ENCODE results near the gene ZNF24. TPM values are rescaled to one million over a fixed set of nuclear protein-coding genes. Genes with fewer than 3 reads are reported as not detected.

The ZNF24 gene
- total and polyA plus RNA-seq, 11 donors, result 11.5 to 53.3 (median 45.1) TPM

DNA sequence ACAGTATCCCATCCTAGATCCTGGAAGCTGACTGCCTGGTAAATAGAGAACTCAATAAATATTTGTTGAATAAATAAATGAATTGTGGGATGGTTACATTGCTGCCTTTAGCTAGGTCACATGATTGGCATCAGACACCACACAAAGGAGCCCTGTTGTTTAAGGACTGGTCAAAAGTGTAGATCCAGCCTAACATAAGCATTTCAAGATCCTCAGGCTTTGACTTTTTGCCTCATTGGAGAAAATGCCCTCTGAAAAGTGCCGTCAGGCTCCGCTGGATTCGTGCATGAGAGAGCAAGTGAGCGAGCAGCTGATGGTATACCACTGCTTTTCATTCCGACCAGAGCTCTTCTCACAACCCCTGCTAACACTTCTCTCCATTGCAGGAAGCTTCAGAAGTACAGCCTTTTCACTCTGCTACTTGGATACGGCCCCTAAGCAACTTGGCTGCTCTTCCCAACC is 1.3 kb upstream of the ZNF24 start:
- ATAC-seq, result no peak
- 40 to 52% (median 45%) methylated on average over 6 of the region's 6 CpGs for whole genome bisulfite sequencing, 4 donors
- H3K27ac ChIP-seq, result peak overlapping the region in 8 of 12 donors; percentile 11 to 100 (median 100)
- peak overlapping the region in 1 of 12 donors; percentile 12 for H3K4me3 ChIP-seq
- H3K9me3 ChIP-seq, result no peaks in the 10 kb centered on the region
- intact Hi-C loops (cut with DNase I), result loop anchor here in 5 of 10 donors (2.0 to 10.0 kb wide), 5 partner anchors 51 to 341 kb away; partner anchors contain the start of genes ZNF397 (in 3 of the 5) and ZSCAN30 (in 3 of the 5)
- H3K27me3 ChIP-seq, result no peaks in the 10 kb centered on the region
- DNase-seq, result no peak
- TF ChIP-seq, protein P1, sequence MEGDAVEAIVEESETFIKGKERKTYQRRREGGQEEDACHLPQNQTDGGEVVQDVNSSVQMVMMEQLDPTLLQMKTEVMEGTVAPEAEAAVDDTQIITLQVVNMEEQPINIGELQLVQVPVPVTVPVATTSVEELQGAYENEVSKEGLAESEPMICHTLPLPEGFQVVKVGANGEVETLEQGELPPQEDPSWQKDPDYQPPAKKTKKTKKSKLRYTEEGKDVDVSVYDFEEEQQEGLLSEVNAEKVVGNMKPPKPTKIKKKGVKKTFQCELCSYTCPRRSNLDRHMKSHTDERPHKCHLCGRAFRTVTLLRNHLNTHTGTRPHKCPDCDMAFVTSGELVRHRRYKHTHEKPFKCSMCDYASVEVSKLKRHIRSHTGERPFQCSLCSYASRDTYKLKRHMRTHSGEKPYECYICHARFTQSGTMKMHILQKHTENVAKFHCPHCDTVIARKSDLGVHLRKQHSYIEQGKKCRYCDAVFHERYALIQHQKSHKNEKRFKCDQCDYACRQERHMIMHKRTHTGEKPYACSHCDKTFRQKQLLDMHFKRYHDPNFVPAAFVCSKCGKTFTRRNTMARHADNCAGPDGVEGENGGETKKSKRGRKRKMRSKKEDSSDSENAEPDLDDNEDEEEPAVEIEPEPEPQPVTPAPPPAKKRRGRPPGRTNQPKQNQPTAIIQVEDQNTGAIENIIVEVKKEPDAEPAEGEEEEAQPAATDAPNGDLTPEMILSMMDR (IDR thresholded peaks at IDR 0.05), result no peak
- no peak for TF ChIP-seq POLR2A (IDR thresholded peaks at IDR 0.05)
- peaks cover 5 to 44% (median 34%) of the 10 kb centered on the region in 12 donors for H3K4me1 ChIP-seq
- peaks cover 0 to 14% (median 6%) of the 10 kb centered on the region in 9 donors for H3K36me3 ChIP-seq

DNA sequence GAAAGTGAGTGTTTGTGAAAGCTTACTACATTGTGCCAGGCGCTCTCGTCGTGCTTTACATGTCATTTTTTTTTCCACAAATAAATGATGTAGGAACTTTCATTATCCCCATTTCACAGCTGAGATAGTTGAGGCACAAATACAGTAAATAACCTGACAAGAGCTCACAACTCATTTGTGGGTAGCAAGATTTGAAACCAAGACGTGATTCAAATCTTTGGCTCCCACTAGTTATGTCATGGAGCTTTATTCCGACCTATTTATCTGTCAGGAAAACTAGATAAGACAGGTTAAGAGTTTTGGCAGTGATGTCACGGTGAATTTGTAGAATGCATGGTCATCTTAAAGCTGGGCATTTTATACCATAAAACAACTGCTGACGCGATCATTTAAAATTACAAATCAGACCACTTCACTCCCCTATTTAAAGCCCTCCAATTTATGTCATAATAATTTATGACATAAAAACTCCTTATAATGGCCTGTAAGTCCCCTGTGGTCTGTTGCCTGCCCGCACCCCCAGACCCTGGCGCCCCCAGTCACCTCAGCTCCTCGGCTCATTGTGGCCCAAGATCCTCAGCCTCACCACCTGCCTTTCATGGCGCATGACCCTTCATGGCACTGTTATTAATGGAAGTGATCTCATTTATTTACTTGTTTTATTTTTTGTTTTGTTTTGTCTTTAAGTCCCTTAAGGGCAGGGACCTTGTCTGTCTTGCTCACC is 678 bp upstream of the ZNF24 start:
- H3K36me3 ChIP-seq, result peaks cover 0 to 20% (median 12%) of the 10 kb centered on the region in 9 donors
- DNase-seq (no peak), ATAC-seq (no peak)
- no peak for TF ChIP-seq POLR2A (IDR thresholded peaks at IDR 0.05)
- TF ChIP-seq, protein P1 (IDR thresholded peaks at IDR 0.05), result no peak
- no peaks in the 10 kb centered on the region for H3K9me3 ChIP-seq
- 50 to 56% (median 55%) methylated on average over 12 of the region's 12 CpGs for WGBS, 4 donors
- peak overlapping the region; percentile 80 to 100 (median 98) for H3K4me3 ChIP-seq
- peak overlapping the region; percentile 97 to 100 (median 100) for H3K27ac ChIP-seq
- peaks cover 5 to 50% (median 37%) of the 10 kb centered on the region in 12 donors for H3K4me1 ChIP-seq
- H3K27me3 ChIP-seq, result no peaks in the 10 kb centered on the region
- intact Hi-C loops (cut with DNase I), result loop anchor here in 8 of 10 donors (1.0 to 10.0 kb wide), 8 partner anchors 50 to 340 kb away; partner anchors contain the start of genes ZNF397 (in 5 of the 8) and ZSCAN30 (in 5 of the 8)

DNA sequence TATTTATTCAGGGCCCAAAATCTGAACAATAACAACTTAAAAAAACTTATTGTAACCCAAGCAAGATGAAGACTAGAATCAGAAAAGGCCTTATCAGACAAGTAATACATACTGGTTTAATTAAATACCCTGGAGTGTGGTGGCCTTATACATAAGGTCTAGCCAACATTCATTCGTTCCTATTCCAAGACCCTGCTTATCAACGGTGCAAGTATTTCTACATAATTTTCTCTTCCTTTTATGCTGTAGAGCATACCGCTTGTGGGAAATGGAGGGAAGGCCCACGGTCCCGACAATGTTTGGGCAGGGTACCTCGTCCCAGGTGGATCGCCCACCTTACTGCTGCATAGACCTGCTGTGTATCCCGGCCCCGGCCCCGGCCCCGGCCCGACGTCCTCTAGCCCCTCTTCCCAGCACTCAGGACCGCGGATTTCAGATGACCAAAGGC is 708 bp downstream of the ZNF24 start:
- H3K4me1 ChIP-seq, result peaks cover 5 to 59% (median 40%) of the 10 kb centered on the region in 12 donors
- H3K36me3 ChIP-seq, result peaks cover 0 to 34% (median 25%) of the 10 kb centered on the region in 9 donors
- no peak for DNase-seq
- no peak for ATAC-seq
- TF ChIP-seq POLR2A (IDR thresholded peaks at IDR 0.05), result no peak
- TF ChIP-seq, protein P1 (IDR thresholded peaks at IDR 0.05), result peak in 1 of 12 donors; percentile 9
- peak overlapping the region; percentile 80 to 100 (median 98) for H3K4me3 ChIP-seq
- H3K27me3 ChIP-seq, result no peaks in the 10 kb centered on the region
- H3K27ac ChIP-seq, result peak overlapping the region; percentile 97 to 100 (median 100)
- H3K9me3 ChIP-seq, result no peaks in the 10 kb centered on the region
- WGBS, 4 donors, result 1 to 2% (median 2%) methylated on average over 15 of the region's 15 CpGs
- intact Hi-C loops (cut with DNase I), result loop anchor here in 7 of 10 donors (5.0 to 10.0 kb wide), 5 partner anchors 49 to 339 kb away; partner anchors contain the start of genes ZSCAN30 (in 4 of the 7) and ZNF397 (in 1 of the 7)

DNA sequence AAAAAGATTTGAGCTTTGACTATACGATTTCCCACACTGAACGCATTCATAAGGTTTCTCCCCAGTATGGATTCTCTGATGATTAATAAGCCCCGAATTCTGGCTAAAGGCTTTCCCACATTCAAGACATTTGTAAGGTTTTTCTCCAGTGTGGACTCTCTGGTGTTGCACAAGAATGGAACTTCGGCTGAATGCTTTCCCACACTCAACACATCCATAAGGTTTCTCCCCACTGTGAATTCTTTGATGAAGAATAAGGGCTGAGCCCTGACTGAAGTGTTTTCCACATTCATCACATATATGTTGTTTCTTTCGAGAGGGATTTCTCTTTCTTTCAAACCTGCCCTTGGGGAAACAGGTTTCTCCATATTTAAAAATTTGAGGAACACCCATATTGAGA is 6.9 kb downstream of the ZNF24 start:
- TF ChIP-seq, protein P1 (IDR thresholded peaks at IDR 0.05), result no peak
- no peak for TF ChIP-seq POLR2A (IDR thresholded peaks at IDR 0.05)
- Histone ChIP-seq H3K4me3 (no peak overlapping the region), H3K36me3 (peaks cover 0 to 94% (median 88%) of the 10 kb centered on the region in 9 donors), H3K27me3 (no peaks in the 10 kb centered on the region), H3K27ac (no peak overlapping the region), H3K9me3 (no peaks in the 10 kb centered on the region), H3K4me1 (peaks cover 0 to 47% (median 22%) of the 10 kb centered on the region in 12 donors)
- no peak for DNase-seq
- WGBS, 4 donors, result 90 to 92% (median 90%) methylated on average over 5 of the region's 5 CpGs
- no peak for ATAC-seq
- intact Hi-C loops (cut with DNase I), result no loop called here
